PC-3 (cell line): ENCODE measurements around the gene TMEM171. TPM values are rescaled to one million over a fixed set of nuclear protein-coding genes. Genes with fewer than 3 reads are reported as not detected.

ENCODE experiments used
- ATAC-seq: fragments of 200-7000 bp; cut with Tn5 transposase; 2 replicates; pipeline ENCODE4 v1.9.1; 2020; ENCODE audit warnings: mild to moderate bottlenecking, moderate library complexity
- BruUV-seq: library from RNA; stranded (reverse); fragments of 400-500 nt; replicated peaks from 2 replicates; lab custom pipeline; 2021; lab: Mats Ljungman, UMichigan
- CTCF ChIA-PET: fragments of 300-600 bp; sonication (Branson Sonifier 250); formaldehyde crosslinking; loops from one replicate; lab custom pipeline; 2022; ENCODE audit warnings: antibody characterized with exemption; lab: Charles Lee
- POLR2A ChIA-PET: fragments of 300-600 bp; sonication (Branson Sonifier 250); formaldehyde crosslinking; loops from one replicate; lab custom pipeline; 2022; ENCODE audit warnings: antibody characterized with exemption; ENCODE audit not compliant: unreplicated experiment; lab: Charles Lee
- DNase-seq: peaks from one replicate; pipeline ENCODE4 v3.0.0-alpha.2; 2015
- H2AFZ ChIP-seq: fragments of 300-600 bp; sonication (generic); 2 replicates; pipeline ENCODE4 v1.6.0; 2016; ENCODE audit warnings: antibody characterized with exemption, low read length
- H3F3A ChIP-seq: fragments of 300-600 bp; sonication (generic); one replicate; pipeline ENCODE4 v1.6.0; 2017; ENCODE audit warnings: antibody characterized with exemption, low read length, control low read depth, mild to moderate bottlenecking; ENCODE audit not compliant: unreplicated experiment
- H3K27ac ChIP-seq: fragments of 300-600 bp; sonication (generic); 2 replicates; pipeline ENCODE4 v1.5.1; 2016; ENCODE audit warnings: mild to moderate bottlenecking, low read length
- H3K27me3 ChIP-seq: fragments of 300-600 bp; sonication (generic); 2 replicates; pipeline ENCODE4 v1.6.1; 2016; ENCODE audit warnings: low read length, mixed read lengths
- H3K36me3 ChIP-seq: fragments of 300-600 bp; sonication (generic); 2 replicates; pipeline ENCODE4 v1.6.1; 2016; ENCODE audit warnings: low read depth, mixed run types, low read length, mixed read lengths
- H3K4me1 ChIP-seq: fragments of 300-600 bp; sonication (generic); 2 replicates; pipeline ENCODE4 v1.5.1; 2016; ENCODE audit warnings: low read length; ENCODE audit not compliant: insufficient read depth
- H3K4me2 ChIP-seq: fragments of 300-600 bp; sonication (generic); 2 replicates; pipeline ENCODE4 v1.6.0; 2016; ENCODE audit warnings: low read length
- H3K4me3 ChIP-seq: fragments of 300-600 bp; sonication (generic); 2 replicates; pipeline ENCODE4 v1.5.1; 2016; ENCODE audit warnings: mild to moderate bottlenecking, low read length, mixed read lengths
- H3K79me2 ChIP-seq: fragments of 300-600 bp; sonication (generic); 2 replicates; pipeline ENCODE4 v1.6.1; 2017; ENCODE audit warnings: low read length, mixed read lengths
- H3K9ac ChIP-seq: fragments of 300-600 bp; sonication (generic); 2 replicates; pipeline ENCODE4 v1.6.0; 2016; ENCODE audit warnings: mild to moderate bottlenecking, low read length
- H3K9me2 ChIP-seq: fragments of 300-600 bp; sonication (generic); replicated peaks from 2 replicates; pipeline ENCODE4 v1.6.1; 2016; ENCODE audit warnings: mixed run types, low read length, mixed read lengths
- H3K9me3 ChIP-seq: fragments of 300-600 bp; sonication (generic); 2 replicates; pipeline ENCODE4 v1.6.1; 2016; ENCODE audit warnings: low read length, mixed read lengths
- H4K20me1 ChIP-seq: fragments of 300-600 bp; sonication (generic); 2 replicates; pipeline ENCODE4 v1.6.1; 2016; ENCODE audit warnings: low read length, mixed read lengths
- EZH2 ChIP-seq: fragments of 300-600 bp; sonication (generic); IDR thresholded peaks from one replicate; pipeline ENCODE4 v1.6.1; 2017; ENCODE audit warnings: antibody characterized with exemption, mild to moderate bottlenecking, low read length; ENCODE audit not compliant: unreplicated experiment
- EZH2phosphoT487 ChIP-seq: fragments of 300-600 bp; sonication (generic); IDR thresholded peaks from 2 replicates; pipeline ENCODE4 v1.6.1; 2018; ENCODE audit warnings: mild to moderate bottlenecking, antibody characterized with exemption, low read length, borderline replicate concordance
- intact Hi-C: fragments of 100-400 bp; cut with micrococcal nuclease; formaldehyde crosslinking; loops from 2 replicates; pipeline ENCODE4 v1.9.0; 2023
- total RNA-seq: library from RNA; depleted of rRNA; stranded (reverse); fragments of >200 nt; gene quantifications from 2 replicates; pipeline ENCODE4 v1.2.3, GENCODE V29; 2014
- TF ChIP-seq, protein P1 (sequence below): fragments of 300-600 bp; sonication (generic); conservative IDR thresholded peaks from 2 replicates; pipeline ENCODE4 v1.5.1; 2017; ENCODE audit warnings: antibody characterized with exemption, low read depth, mild to moderate bottlenecking, low read length

TMEM171 gene
- total RNA-seq, 1 experiment from 2014 or later: 1.8 TPM

DNA sequence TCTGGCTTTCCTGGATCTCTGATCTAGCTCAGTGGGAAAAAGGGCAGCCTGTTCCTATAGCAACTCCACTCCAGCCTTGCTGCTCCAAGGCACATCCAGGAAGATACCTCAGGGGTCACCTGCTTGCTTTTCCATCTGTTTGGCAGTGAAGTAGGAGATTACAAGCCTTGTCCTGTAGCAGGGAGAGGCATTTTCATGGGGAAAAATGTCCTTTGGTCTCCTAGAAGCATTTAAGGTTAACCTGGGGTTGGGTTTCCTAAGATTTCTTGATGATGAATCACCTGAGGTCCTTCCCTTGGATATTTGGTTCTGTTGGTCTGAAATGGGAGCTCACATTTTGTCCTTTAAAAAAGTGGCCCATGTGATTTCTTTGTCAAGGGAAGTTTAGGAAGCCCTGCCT lies 51.1 kb downstream of the TMEM171 start:
- intact Hi-C loops: no loop called here
- H4K20me1 ChIP-seq: no peaks in the 10 kb centered on the region

DNA sequence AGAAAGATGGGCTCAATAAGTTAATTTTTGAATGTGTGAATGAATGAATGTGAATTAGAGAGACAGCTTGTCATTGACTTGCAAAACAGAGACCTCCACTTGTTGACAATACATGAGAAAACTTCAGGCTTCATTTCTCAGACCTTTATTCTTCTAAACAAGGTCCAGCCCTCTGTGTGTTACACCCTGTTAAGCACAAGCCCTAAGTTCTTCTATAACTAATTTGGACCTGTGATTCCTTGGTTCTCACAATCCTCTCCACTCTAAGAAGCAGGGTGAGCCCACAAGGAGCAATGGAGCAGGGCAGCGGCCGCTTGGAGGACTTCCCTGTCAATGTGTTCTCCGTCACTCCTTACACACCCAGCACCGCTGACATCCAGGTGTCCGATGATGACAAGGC lies 52.6 kb downstream of the TMEM171 start, which contains the start of gene TMEM174:
Gene TMEM174, plus strand, starts transcription at position 243 of the 400 bp plus-strand sequence. Its CDS starts 51 bp downstream, at position 294.
- Histone ChIP-seq H3K27me3 (no peaks in the 10 kb centered on the region), H3K9me3 (no peaks in the 10 kb centered on the region), H3K9ac (no peak within 1 kb of the TSS), H3K4me2 (no peak within 1 kb of the TSS), H3K27ac (no peak within 1 kb of the TSS), H3K9me2 (no peaks in the 10 kb centered on the region), H3K79me2 (no peaks in the 10 kb centered on the region), H4K20me1 (no peaks in the 10 kb centered on the region), H3K4me3 (no peak within 1 kb of the TSS), H3K4me1 (no peaks in the 10 kb centered on the region), H3F3A (no peaks in the 10 kb centered on the region), H2AFZ (no peak within 1 kb of the TSS), H3K36me3 (no peaks in the 10 kb centered on the region)
- DNase-seq (no peak), ATAC-seq (no peak)
- TF ChIP-seq EZH2phosphoT487: no peak
- TF ChIP-seq, protein P1, sequence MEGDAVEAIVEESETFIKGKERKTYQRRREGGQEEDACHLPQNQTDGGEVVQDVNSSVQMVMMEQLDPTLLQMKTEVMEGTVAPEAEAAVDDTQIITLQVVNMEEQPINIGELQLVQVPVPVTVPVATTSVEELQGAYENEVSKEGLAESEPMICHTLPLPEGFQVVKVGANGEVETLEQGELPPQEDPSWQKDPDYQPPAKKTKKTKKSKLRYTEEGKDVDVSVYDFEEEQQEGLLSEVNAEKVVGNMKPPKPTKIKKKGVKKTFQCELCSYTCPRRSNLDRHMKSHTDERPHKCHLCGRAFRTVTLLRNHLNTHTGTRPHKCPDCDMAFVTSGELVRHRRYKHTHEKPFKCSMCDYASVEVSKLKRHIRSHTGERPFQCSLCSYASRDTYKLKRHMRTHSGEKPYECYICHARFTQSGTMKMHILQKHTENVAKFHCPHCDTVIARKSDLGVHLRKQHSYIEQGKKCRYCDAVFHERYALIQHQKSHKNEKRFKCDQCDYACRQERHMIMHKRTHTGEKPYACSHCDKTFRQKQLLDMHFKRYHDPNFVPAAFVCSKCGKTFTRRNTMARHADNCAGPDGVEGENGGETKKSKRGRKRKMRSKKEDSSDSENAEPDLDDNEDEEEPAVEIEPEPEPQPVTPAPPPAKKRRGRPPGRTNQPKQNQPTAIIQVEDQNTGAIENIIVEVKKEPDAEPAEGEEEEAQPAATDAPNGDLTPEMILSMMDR: no peak
- no peak for TF ChIP-seq EZH2
- ChIA-PET POLR2A (no interaction called here), CTCF (no interaction called here)
- no TSS peak for BruUV-seq
- intact Hi-C loops: no loop called here

More for the DNA sequence above, 51.1 kb downstream of the TMEM171 start:
- Histone ChIP-seq H3K79me2 (no peaks in the 10 kb centered on the region), H3K9ac (no peak overlapping the region), H2AFZ (no peak overlapping the region), H3K4me2 (no peak overlapping the region), H3K4me1 (no peaks in the 10 kb centered on the region), H3K9me2 (no peaks in the 10 kb centered on the region), H3K27me3 (no peaks in the 10 kb centered on the region), H3F3A (no peaks in the 10 kb centered on the region), H3K27ac (no peak overlapping the region), H3K4me3 (no peak overlapping the region), H3K9me3 (no peaks in the 10 kb centered on the region), H3K36me3 (no peaks in the 10 kb centered on the region)
- BruUV-seq: no TSS peak
- ATAC-seq (no peak), DNase-seq (peak; percentile 8)
- TF ChIP-seq EZH2phosphoT487: no peak
- TF ChIP-seq EZH2: no peak
- TF ChIP-seq, protein P1: no peak
- POLR2A ChIA-PET: no interaction called here
- CTCF ChIA-PET: interaction anchor here (0.7 to 1.5 kb wide), 2 partner anchors 44 to 89 kb away, joined by 3 to 4 read pairs; no protein-coding TSS in a partner anchor

DNA sequence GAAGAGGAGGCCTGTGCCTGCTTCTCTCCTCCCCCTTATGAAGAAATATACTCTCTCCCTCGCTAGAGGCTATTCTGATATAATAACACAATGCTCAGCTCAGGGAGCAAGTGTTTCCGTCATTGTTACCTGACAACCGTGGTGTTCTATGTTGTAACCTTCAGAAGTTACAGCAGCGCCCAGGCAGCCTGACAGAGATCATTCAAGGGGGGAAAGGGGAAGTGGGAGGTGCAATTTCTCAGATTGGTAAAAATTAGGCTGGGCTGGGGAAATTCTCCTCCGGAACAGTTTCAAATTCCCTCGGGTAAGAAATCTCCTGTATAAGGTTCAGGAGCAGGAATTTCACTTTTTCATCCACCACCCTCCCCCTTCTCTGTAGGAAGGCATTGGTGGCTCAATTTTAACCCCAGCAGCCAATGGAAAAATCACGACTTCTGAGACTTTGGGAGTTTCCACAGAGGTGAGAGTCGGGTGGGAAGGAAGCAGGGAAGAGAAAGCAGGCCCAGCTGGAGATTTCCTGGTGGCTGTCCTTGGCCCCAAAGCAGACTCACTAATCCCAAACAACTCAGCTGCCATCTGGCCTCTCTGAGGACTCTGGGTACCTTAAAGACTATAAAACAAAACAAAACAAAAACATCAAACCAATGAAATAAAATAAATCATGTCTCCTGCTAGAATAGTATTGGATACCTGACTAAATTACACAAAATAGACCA lies 53.9 kb downstream of the TMEM171 start:
- Histone ChIP-seq H3K4me1 (no peaks in the 10 kb centered on the region), H3K79me2 (no peaks in the 10 kb centered on the region), H3F3A (no peaks in the 10 kb centered on the region), H2AFZ (no peak overlapping the region), H3K27ac (no peak overlapping the region), H3K4me2 (no peak overlapping the region), H3K9me3 (no peaks in the 10 kb centered on the region), H3K9ac (no peak overlapping the region), H3K36me3 (no peaks in the 10 kb centered on the region), H3K4me3 (no peak overlapping the region), H3K9me2 (no peaks in the 10 kb centered on the region), H3K27me3 (no peaks in the 10 kb centered on the region), H4K20me1 (no peaks in the 10 kb centered on the region)
- BruUV-seq: no TSS peak
- TF ChIP-seq EZH2phosphoT487: no peak
- no peak for TF ChIP-seq EZH2
- TF ChIP-seq, protein P1: no peak
- ATAC-seq: no peak
- ChIA-PET POLR2A (no interaction called here), CTCF (no interaction called here)
- intact Hi-C loops: no loop called here
- no peak for DNase-seq
